Adipose tissue (tissue), 3 donors: Measurements from ENCODE around the gene SPINT1. TPM values are rescaled to one million over a fixed set of nuclear protein-coding genes. Genes with fewer than 3 reads are reported as not detected.

ENCODE experiments used
- H3K27ac ChIP-seq: one replicate; pipeline ENCODE4 v1.5.1; 2013; ENCODE audit warnings: low read depth, low read length
- WGBS, 3 donors: extraction: QIAGEN DNeasy Blood & Tissue Kit; methylation state at CpG; one replicate each; pipeline ENCODE4 v1.1.7; 2013; 5-methylcytosine and 5-hydroxymethylcytosine counted together
- polyA plus RNA-seq, 3 donors: library from polyadenylated mRNA; stranded (reverse); fragments of 200-250 nt; gene quantifications; one replicate each; pipeline ENCODE4 v1.2.3, GENCODE V29; 2013
- donor health status: healthy with polysubstance abuse.
- donor health status: Bipolar disorder and iron deficiency.
- donor health status: healthy.

The SPINT1 gene
- polyA plus RNA-seq, 3 donors: 0.67 to 52.2 (median 6.2) TPM

DNA sequence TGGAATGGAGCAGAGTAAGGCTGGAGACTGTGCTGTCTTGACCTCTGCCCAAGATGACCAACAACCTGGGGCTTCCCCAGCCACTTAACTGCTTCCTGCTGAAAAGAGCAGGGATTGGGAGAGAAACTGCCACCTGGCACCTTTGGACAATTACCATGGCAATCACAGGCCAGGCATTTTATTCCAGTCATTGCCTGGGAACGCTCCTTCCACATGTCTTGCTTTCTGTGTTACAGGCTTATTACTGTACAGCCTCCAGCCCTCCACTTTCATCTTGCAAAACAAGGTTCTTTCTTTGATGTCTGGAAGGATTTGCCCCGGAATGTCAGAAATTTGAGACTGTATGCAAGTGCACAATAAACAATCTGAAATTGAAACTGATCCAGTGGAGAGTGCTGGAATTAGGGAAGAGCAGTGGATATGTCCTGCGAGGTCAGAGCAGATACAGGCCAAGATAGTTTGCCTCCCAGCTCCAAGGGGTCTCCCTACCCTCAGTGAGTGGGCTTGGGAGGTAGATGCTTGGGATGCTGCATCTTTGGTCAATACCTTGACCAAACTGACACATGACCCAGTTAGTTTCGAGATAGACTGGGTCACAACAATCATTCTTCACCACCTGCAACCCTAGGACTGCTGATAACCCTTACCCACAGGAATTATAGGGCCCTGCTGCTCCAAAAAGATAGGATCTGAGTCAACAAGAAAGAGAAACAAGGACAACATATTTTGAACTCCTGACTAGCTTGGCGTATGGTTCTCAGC is 18.0 kb upstream of the SPINT1 start:
- 62 to 69% (median 65%) methylated on average over 5 of the region's 5 CpGs for WGBS, 3 donors

GRCh38 chr15:40826423-40827075 is 17.3 kb upstream of the SPINT1 start:
- 84 to 89% (median 89%) methylated on average over 4 of the region's 4 CpGs for WGBS, 3 donors
- H3K27ac ChIP-seq: no peak overlapping the region

More for the DNA sequence above, 18.0 kb upstream of the SPINT1 start:
- H3K27ac ChIP-seq: no peak overlapping the region

DNA sequence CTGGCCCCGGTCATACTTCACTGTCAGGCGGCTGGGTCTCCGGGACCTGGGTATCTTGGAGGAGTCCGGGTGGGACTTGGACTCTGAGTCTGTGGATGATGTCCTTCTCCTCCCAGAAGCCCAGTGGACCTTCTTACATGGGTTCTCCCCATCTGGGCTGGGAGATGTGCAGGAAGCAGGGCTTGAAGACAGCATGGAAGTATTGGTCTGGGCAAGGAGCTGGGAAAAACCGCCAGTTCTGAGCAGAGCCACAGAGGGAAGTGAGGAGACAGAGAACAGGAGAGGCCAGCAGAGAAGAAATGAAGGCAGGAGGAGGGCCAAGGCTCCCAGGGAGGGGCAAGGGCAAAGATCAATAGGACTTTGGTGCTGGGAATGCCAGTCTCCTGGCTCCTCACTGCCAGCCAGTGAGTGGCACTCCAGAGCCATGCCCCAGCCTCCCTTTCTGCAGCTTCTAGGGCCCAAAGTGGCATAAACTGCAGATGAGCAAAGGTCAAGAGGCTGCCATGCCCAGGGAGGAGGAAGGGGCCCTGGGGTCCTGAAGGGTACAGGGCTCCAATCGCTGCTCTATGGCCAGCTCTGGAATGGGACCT is 15.3 kb upstream of the SPINT1 start, which contains the start of gene PPP1R14D:
PPP1R14D (minus strand) TSS at position 262 of the 590 bp plus-strand sequence; CDS start at position 195, 67 bp downstream.
- WGBS, 3 donors: 88 to 91% (median 90%) methylated on average over 6 of the region's 6 CpGs
- no peak within 1 kb of the TSS for H3K27ac ChIP-seq

- 78 to 84% (median 82%) methylated on average over 7 of the region's 7 CpGs for WGBS, 3 donors
- H3K27ac ChIP-seq: no peak overlapping the region
Measured at GRCh38 chr15:40829115-40829514, 14.7 kb upstream of the SPINT1 start.

GRCh38 chr15:40830884-40831283 is 13.0 kb upstream of the SPINT1 start:
- H3K27ac ChIP-seq: no peak overlapping the region
- 77 to 85% (median 79%) methylated on average over 2 of the region's 2 CpGs for WGBS, 3 donors

GRCh38 chr15:40831861-40832260 is 12.0 kb upstream of the SPINT1 start:
- 75 to 88% (median 82%) methylated on average over 1 of the region's 1 CpG for WGBS, 3 donors
- H3K27ac ChIP-seq: no peak overlapping the region

GRCh38 chr15:40832903-40833302 is 10.9 kb upstream of the SPINT1 start:
- H3K27ac ChIP-seq: no peak overlapping the region

GRCh38 chr15:40836020-40836419 is 7.8 kb upstream of the SPINT1 start:
- 91 to 100% (median 93%) methylated on average over 1 of the region's 1 CpG for WGBS, 3 donors
- no peak overlapping the region for H3K27ac ChIP-seq

DNA sequence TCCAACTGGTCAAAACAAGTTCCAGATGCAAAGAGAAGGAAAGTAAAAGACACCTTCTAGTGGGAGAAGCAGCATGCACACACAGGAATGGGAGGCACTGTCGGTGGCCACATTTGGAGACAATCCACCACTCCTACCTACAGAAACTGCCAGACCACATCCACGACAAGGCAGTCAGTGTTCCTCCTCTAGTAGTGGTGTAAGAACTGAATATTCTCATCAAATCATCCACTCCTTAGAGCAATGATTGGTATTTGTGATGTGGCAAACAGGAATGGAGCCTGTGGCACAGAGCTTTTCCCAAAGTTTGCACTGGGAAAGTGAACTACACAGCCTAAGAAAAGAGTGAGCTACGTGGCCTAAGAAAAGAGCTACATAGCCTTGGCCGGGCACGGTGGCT is 5.1 kb upstream of the SPINT1 start:
- H3K27ac ChIP-seq: no peak overlapping the region
- 84 to 87% (median 86%) methylated on average over 5 of the region's 5 CpGs for WGBS, 3 donors

DNA sequence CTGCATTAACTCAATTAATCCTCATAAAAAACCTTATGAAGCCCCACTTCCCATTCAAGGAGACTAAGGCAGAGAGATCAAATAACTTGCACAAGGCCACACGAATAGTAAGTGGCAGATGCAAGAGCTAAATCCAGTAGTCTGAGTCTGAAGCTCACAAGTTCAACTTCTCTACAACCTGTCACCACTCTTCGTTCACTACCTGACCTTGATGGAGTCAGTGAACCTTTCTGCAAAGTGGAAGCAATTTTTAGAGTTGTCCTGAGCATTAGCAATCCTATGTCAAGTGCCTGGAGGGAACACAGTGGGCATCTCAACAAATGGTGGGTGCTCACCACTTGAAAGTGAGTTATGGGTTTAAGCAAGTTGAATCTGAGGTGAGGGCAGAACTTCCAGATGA is 2.1 kb upstream of the SPINT1 start:
- H3K27ac ChIP-seq: no peak overlapping the region
- WGBS, 3 donors: 65 to 85% (median 83%) methylated on average over 2 of the region's 2 CpGs

GRCh38 chr15:40843261-40843884 is 475 bp upstream of the SPINT1 start:
- H3K27ac ChIP-seq: no peak overlapping the region
- 10 to 24% (median 22%) methylated on average over 33 to 34 of the region's 34 CpGs for WGBS, 3 donors

GRCh38 chr15:40844696-40845030 is 815 bp downstream of the SPINT1 start:
- no peak overlapping the region for H3K27ac ChIP-seq
- WGBS, 3 donors: 2% methylated on average over 28 of the region's 28 CpGs

DNA sequence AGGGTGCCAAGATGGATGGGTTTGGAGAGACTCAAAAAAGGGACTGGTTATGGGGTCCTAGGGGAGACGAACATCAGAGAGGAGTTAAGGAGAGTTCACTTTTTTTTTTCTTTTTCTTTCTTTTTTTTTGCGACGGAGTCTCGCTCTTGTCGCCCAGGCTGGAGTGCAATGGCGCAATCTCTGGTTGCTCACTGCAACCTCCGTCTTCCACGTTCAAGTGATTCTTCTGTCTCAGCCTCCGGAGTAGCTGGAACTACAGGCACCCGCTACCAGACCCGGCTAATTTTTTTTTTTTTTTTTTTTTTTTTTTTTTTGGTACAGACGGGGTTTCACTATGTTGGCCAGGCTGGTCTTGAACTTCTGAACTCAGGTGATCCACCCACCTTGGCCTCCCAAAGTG is 1.2 kb downstream of the SPINT1 start:
- no peak overlapping the region for H3K27ac ChIP-seq
- WGBS, 3 donors: 36 to 46% (median 43%) methylated on average over 12 of the region's 12 CpGs

- 35 to 87% (median 85%) methylated on average over 8 of the region's 8 CpGs for WGBS, 3 donors
- no peak overlapping the region for H3K27ac ChIP-seq
Measured at GRCh38 chr15:40845511-40846284, 1.9 kb downstream of the SPINT1 start.

- no peak overlapping the region for H3K27ac ChIP-seq
Measured at GRCh38 chr15:40846841-40847222, 3.0 kb downstream of the SPINT1 start.

DNA sequence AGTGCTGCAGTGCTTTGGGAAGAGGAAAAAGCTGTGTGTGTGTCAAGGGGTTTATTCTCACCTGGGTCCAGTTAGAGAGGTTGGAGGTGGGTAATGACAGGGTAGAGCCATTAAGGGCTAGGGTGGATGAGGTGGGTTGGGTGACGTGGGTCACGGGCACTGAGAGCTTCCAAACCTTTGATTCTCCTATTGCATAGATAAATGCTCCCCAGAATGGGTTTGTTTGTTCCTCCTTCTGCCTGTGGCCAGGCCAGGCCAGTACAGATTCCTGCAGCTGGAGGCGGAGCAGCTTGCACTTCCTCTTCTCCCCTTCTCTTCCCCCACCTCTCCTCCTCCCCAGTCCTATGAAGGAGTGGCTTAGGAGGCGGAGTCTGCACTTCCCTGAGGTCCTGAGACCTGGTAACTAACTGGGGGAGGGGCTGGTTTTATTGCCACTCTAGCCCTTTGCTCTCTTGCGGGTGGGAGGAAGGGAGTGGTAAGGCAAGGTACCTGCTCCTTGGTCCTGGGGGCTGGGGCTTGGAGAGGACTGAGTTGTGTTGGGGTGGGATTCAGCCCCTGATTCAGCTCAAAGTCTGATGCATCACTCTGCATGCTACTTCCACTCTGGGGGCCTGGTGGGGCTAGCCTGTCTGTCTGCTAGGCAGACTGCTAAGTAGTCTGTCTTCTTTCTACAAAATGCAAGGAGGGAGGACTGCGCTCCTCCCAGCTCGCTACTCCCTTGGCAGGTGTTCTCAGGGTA is 3.5 kb downstream of the SPINT1 start:
- 45 to 54% (median 51%) methylated on average over 7 of the region's 7 CpGs for WGBS, 3 donors
- no peak overlapping the region for H3K27ac ChIP-seq

GRCh38 chr15:40850576-40851112 is 6.8 kb downstream of the SPINT1 start:
- 82 to 94% (median 87%) methylated on average over 8 of the region's 8 CpGs for WGBS, 3 donors
- no peak overlapping the region for H3K27ac ChIP-seq

- no peak overlapping the region for H3K27ac ChIP-seq
- 83 to 93% (median 92%) methylated on average over 5 of the region's 5 CpGs for WGBS, 3 donors
Measured at GRCh38 chr15:40852529-40852928, 8.7 kb downstream of the SPINT1 start.
